A549 (cell line): ENCODE measurements around the gene TTLL11.

ENCODE experiments used
- CHD2 ChIP-seq: fragments of 150-350 bp; IDR thresholded peaks from 2 replicates; pipeline ENCODE4 v1.6.1; 2014; ENCODE audit warnings: low read length; ENCODE audit not compliant: partially characterized antibody
- HOXA7 ChIP-seq: fragments of 250-450 bp; sonication (Bioruptor Pico); IDR thresholded peaks from 2 replicates; pipeline ENCODE4 v1.5.0; 2020; ENCODE audit warnings: mild to moderate bottlenecking, moderate library complexity
- PBX3 ChIP-seq: IDR thresholded peaks from 2 replicates; pipeline ENCODE4 v1.6.1; 2012
- POLR2A ChIP-seq: IDR thresholded peaks from 2 replicates; pipeline ENCODE4 v1.6.1; 2012; ENCODE audit warnings: mild to moderate bottlenecking, low read length
- TF ChIP-seq, protein P1 (sequence below): fragments of >200 bp; sonication (Bioruptor Twin); formaldehyde crosslinking; IDR thresholded peaks from 3 replicates; pipeline ENCODE4 v1.5.1; 2016

- TF ChIP-seq PBX3 (no peak), CHD2 (no peak), HOXA7 (CRISPR knock-in tag) (no peak), POLR2A (no peak)
- TF ChIP-seq, protein P1, sequence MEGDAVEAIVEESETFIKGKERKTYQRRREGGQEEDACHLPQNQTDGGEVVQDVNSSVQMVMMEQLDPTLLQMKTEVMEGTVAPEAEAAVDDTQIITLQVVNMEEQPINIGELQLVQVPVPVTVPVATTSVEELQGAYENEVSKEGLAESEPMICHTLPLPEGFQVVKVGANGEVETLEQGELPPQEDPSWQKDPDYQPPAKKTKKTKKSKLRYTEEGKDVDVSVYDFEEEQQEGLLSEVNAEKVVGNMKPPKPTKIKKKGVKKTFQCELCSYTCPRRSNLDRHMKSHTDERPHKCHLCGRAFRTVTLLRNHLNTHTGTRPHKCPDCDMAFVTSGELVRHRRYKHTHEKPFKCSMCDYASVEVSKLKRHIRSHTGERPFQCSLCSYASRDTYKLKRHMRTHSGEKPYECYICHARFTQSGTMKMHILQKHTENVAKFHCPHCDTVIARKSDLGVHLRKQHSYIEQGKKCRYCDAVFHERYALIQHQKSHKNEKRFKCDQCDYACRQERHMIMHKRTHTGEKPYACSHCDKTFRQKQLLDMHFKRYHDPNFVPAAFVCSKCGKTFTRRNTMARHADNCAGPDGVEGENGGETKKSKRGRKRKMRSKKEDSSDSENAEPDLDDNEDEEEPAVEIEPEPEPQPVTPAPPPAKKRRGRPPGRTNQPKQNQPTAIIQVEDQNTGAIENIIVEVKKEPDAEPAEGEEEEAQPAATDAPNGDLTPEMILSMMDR: no peak
Observed at GRCh38 chr9:121885345-121885901, 207.7 kb downstream of the TTLL11 start.
